HEK293 (cell line): ENCODE results near the gene INO80.

ENCODE experiments used
- TCF7L2 ChIP-seq: IDR thresholded peaks from 2 replicates; pipeline ENCODE4 v1.6.1; 2011; ENCODE audit warnings: low read depth, mild to moderate bottlenecking, inconsistent platforms, low read length, moderate library complexity, borderline replicate concordance
- ZNF274 ChIP-seq, 2 experiments: fragments of 200-500 bp in 1 of 2; fragments of 450-650 bp in 1 of 2; sonication (Bioruptor generic) in 1 of 2; formaldehyde crosslinking in 1 of 2; IDR thresholded peaks; 2 replicates each; pipeline versions ENCODE4 v1.5.1 to v1.6.1; 2014 to 2016; ENCODE audit warnings: borderline replicate concordance in 1 of 2, inconsistent platforms in 1 of 2, low read length in 1 of 2, missing biosample characterization in 1 of 2, missing genetic modification characterization in 1 of 2
- ZSCAN30 ChIP-seq: fragments of 450-650 bp; IDR thresholded peaks from 2 replicates; pipeline ENCODE4 v1.5.1; 2018; ENCODE audit warnings: missing biosample characterization, mild to moderate bottlenecking, missing genetic modification characterization, moderate library complexity
- TF ChIP-seq, protein P1 (sequence below): fragments of 450-650 bp; formaldehyde crosslinking; IDR thresholded peaks from 2 replicates; pipeline ENCODE4 v1.5.1; 2016; ENCODE audit warnings: missing biosample characterization, missing genetic modification characterization
- TF ChIP-seq, protein P2 (sequence below): fragments of 450-650 bp; formaldehyde crosslinking; IDR thresholded peaks from 2 replicates; pipeline ENCODE4 v1.5.1; 2016; ENCODE audit warnings: missing biosample characterization, missing genetic modification characterization
- TF ChIP-seq, protein P3 (sequence below): fragments of 450-650 bp; formaldehyde crosslinking; IDR thresholded peaks from 2 replicates; pipeline ENCODE4 v1.5.1; 2016; ENCODE audit warnings: missing biosample characterization, missing genetic modification characterization, low read depth

DNA sequence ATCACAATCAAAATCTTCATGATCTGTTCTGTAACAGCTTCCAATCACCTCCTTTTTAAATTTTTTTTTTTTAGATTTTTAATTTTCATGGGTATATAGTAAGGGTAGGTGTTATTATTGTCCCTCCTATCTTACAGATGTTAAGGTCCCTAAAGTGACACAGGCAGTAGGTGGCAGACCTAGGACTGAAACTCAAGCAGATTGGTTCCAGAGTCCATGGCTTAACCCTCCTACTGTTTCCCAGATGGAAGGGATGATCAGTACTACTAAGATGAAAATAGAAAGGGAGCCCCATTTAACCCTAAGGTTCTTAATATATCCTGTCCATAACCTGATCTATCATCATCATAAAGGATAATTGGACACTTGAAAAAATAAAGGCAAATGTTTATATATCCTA, 105.7 kb downstream of the INO80 start:
- TF ChIP-seq, protein P1, sequence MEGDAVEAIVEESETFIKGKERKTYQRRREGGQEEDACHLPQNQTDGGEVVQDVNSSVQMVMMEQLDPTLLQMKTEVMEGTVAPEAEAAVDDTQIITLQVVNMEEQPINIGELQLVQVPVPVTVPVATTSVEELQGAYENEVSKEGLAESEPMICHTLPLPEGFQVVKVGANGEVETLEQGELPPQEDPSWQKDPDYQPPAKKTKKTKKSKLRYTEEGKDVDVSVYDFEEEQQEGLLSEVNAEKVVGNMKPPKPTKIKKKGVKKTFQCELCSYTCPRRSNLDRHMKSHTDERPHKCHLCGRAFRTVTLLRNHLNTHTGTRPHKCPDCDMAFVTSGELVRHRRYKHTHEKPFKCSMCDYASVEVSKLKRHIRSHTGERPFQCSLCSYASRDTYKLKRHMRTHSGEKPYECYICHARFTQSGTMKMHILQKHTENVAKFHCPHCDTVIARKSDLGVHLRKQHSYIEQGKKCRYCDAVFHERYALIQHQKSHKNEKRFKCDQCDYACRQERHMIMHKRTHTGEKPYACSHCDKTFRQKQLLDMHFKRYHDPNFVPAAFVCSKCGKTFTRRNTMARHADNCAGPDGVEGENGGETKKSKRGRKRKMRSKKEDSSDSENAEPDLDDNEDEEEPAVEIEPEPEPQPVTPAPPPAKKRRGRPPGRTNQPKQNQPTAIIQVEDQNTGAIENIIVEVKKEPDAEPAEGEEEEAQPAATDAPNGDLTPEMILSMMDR (tag by site-specific recombination) = no peak
- TF ChIP-seq, protein P2, sequence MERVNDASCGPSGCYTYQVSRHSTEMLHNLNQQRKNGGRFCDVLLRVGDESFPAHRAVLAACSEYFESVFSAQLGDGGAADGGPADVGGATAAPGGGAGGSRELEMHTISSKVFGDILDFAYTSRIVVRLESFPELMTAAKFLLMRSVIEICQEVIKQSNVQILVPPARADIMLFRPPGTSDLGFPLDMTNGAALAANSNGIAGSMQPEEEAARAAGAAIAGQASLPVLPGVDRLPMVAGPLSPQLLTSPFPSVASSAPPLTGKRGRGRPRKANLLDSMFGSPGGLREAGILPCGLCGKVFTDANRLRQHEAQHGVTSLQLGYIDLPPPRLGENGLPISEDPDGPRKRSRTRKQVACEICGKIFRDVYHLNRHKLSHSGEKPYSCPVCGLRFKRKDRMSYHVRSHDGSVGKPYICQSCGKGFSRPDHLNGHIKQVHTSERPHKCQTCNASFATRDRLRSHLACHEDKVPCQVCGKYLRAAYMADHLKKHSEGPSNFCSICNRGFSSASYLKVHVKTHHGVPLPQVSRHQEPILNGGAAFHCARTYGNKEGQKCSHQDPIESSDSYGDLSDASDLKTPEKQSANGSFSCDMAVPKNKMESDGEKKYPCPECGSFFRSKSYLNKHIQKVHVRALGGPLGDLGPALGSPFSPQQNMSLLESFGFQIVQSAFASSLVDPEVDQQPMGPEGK = no peak
- TF ChIP-seq TCF7L2 = no peak
- TF ChIP-seq, protein P3, sequence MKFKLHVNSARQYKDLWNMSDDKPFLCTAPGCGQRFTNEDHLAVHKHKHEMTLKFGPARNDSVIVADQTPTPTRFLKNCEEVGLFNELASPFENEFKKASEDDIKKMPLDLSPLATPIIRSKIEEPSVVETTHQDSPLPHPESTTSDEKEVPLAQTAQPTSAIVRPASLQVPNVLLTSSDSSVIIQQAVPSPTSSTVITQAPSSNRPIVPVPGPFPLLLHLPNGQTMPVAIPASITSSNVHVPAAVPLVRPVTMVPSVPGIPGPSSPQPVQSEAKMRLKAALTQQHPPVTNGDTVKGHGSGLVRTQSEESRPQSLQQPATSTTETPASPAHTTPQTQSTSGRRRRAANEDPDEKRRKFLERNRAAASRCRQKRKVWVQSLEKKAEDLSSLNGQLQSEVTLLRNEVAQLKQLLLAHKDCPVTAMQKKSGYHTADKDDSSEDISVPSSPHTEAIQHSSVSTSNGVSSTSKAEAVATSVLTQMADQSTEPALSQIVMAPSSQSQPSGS = no peak
- no peak for TF ChIP-seq ZSCAN30 (tag by site-specific recombination)
- TF ChIP-seq ZNF274 (IDR thresholded peaks at IDR 0.05; ENCODE audit: low read length) = no peak
- TF ChIP-seq ZNF274 (tag by site-specific recombination; IDR thresholded peaks at IDR 0.05; ENCODE audit: borderline replicate concordance) = no peak
